Liver (tissue), 9 donors: ENCODE measurements around the gene MRAP2. TPM values are rescaled to one million over a fixed set of nuclear protein-coding genes. Genes with fewer than 3 reads are reported as not detected.

Source experiments
- DNase-seq: peaks from one replicate; pipeline ENCODE4 v3.0.0-alpha.2; 2017; ENCODE audit warnings: low spot score
- H3K27ac ChIP-seq, 2 donors: one replicate each; pipeline ENCODE4 v1.7.0; 2013; ENCODE audit warnings: inconsistent platforms in 2 of 2, low read length in 2 of 2, control low read depth in 1 of 2, low read depth in 1 of 2, mild to moderate bottlenecking in 1 of 2
- H3K27me3 ChIP-seq, 4 donors: one replicate each; pipeline versions ENCODE4 v1.6.1 to v1.7.0; 2013; ENCODE audit warnings: low read length in 3 of 4, inconsistent platforms in 1 of 4, mild to moderate bottlenecking in 1 of 4, moderate library complexity in 1 of 4; ENCODE audit not compliant: control insufficient read depth in 4 of 4, insufficient read depth in 4 of 4
- H3K36me3 ChIP-seq, 4 donors: one replicate each; pipeline versions ENCODE4 v1.6.1 to v1.7.0; 2013; ENCODE audit warnings: low read length in 3 of 4, mild to moderate bottlenecking in 3 of 4, low read depth in 1 of 4, moderate library complexity in 1 of 4; ENCODE audit not compliant: control insufficient read depth in 4 of 4, insufficient read depth in 3 of 4
- H3K4me1 ChIP-seq, 4 donors: one replicate each; pipeline versions ENCODE4 v1.6.1 to v1.7.0; 2013; ENCODE audit warnings: low read length in 3 of 4, mild to moderate bottlenecking in 3 of 4, moderate library complexity in 1 of 4; ENCODE audit not compliant: control insufficient read depth in 4 of 4, insufficient read depth in 4 of 4
- H3K4me3 ChIP-seq, 3 donors: one replicate each; pipeline versions ENCODE4 v1.6.1 to v1.7.0; 2013; ENCODE audit warnings: low read length in 3 of 3, control low read depth in 1 of 3, low read depth in 1 of 3, mild to moderate bottlenecking in 1 of 3
- H3K9ac ChIP-seq, 2 donors: one replicate each; pipeline ENCODE4 v1.7.0; 2013; ENCODE audit warnings: low read length in 2 of 2, mild to moderate bottlenecking in 2 of 2, moderate library complexity in 2 of 2, control low read depth in 1 of 2, low read depth in 1 of 2
- H3K9me3 ChIP-seq, 4 donors: one replicate each; pipeline versions ENCODE4 v1.6.1 to v1.7.0; 2013; ENCODE audit warnings: low read length in 3 of 4; ENCODE audit not compliant: control insufficient read depth in 4 of 4
- EGR1 ChIP-seq, 2 donors: IDR thresholded peaks; 2 replicates each; pipeline ENCODE4 v1.6.1; 2016 to 2018; ENCODE audit warnings: antibody characterized with exemption in 2 of 2, low read depth in 2 of 2
- FOXA1 ChIP-seq: IDR thresholded peaks from 2 replicates; pipeline ENCODE4 v1.6.1; 2016; ENCODE audit warnings: antibody characterized with exemption
- FOXA2 ChIP-seq: IDR thresholded peaks from 2 replicates; pipeline ENCODE4 v1.6.1; 2016; ENCODE audit warnings: antibody characterized with exemption
- GABPA ChIP-seq, 2 donors: IDR thresholded peaks in 1 of 2; conservative IDR thresholded peaks in 1 of 2; 2 replicates each; pipeline ENCODE4 v1.6.1; 2016; ENCODE audit warnings: antibody characterized with exemption in 2 of 2, mild to moderate bottlenecking in 1 of 2, moderate library complexity in 1 of 2
- HNF4A ChIP-seq, 2 donors: conservative IDR thresholded peaks; 2 replicates each; pipeline ENCODE4 v1.6.1; 2016; ENCODE audit warnings: antibody characterized with exemption in 2 of 2, mild to moderate bottlenecking in 2 of 2
- HNF4G ChIP-seq: IDR thresholded peaks from 2 replicates; pipeline ENCODE4 v1.6.1; 2016; ENCODE audit warnings: antibody characterized with exemption
- JUND ChIP-seq, 2 donors: IDR thresholded peaks; 2 replicates each; pipeline ENCODE4 v1.6.1; 2016; ENCODE audit warnings: antibody characterized with exemption in 2 of 2
- MAX ChIP-seq: IDR thresholded peaks from 2 replicates; pipeline ENCODE4 v1.6.1; 2016; ENCODE audit warnings: antibody characterized with exemption
- NR2F2 ChIP-seq: IDR thresholded peaks from 2 replicates; pipeline ENCODE4 v1.6.1; 2016; ENCODE audit warnings: antibody characterized with exemption
- RXRA ChIP-seq, 2 donors: IDR thresholded peaks; 2 replicates each; pipeline ENCODE4 v1.6.1; 2017 to 2018; ENCODE audit warnings: antibody characterized with exemption in 2 of 2, mild to moderate bottlenecking in 1 of 2
- SP1 ChIP-seq: IDR thresholded peaks from 2 replicates; pipeline ENCODE4 v1.6.1; 2018; ENCODE audit warnings: antibody characterized with exemption, mild to moderate bottlenecking
- TAF1 ChIP-seq: conservative IDR thresholded peaks from 2 replicates; pipeline ENCODE4 v1.6.1; 2016; ENCODE audit warnings: antibody characterized with exemption, mild to moderate bottlenecking
- polyA plus RNA-seq, 2 donors: library from polyadenylated mRNA; stranded (reverse) in 1 of 2; unstranded in 1 of 2; fragments of 200-250 nt in 1 of 2; fragments of >200 nt in 1 of 2; fragmentation: Nextera tagmentation in 1 of 2; extraction: Ambion mirVana in 1 of 2; gene quantifications; one replicate each; pipeline versions ENCODE4 v1.2.1 to v1.2.3, GENCODE V29; 2013 to 2015
- total RNA-seq, 2 donors: library from RNA; depleted of rRNA; stranded (reverse); fragments of >200 nt; gene quantifications; one replicate each; pipeline ENCODE4 v1.2.3, GENCODE V29; 2014
- TF ChIP-seq, protein P1 (sequence below): fragments of 150-350 bp; IDR thresholded peaks from 2 replicates; pipeline ENCODE4 v1.5.1; 2017; ENCODE audit warnings: improper control_type of control experiment, low read depth, low read length; ENCODE audit not compliant: missing input control
- TF ChIP-seq, protein P2 (sequence below): IDR thresholded peaks from 2 replicates; pipeline ENCODE4 v1.6.1; 2016; ENCODE audit warnings: antibody characterized with exemption
- TF ChIP-seq, protein P3 (sequence below): IDR thresholded peaks from 2 replicates; pipeline ENCODE4 v1.6.1; 2016; ENCODE audit warnings: antibody characterized with exemption, mild to moderate bottlenecking
- donor health status: healthy.
- donor health status: healthy.
- donor health status: healthy.
- donor health status: healthy.
- donor health status: healthy.

The MRAP2 gene
- total and polyA plus RNA-seq, 4 donors = 0.05 to 0.51 (median 0.08) TPM; not detected in 1

- H3K9me3 ChIP-seq = no peaks in the 10 kb centered on the region
- H3K27me3 ChIP-seq = no peaks in the 10 kb centered on the region
- H3K4me1 ChIP-seq = no peaks in the 10 kb centered on the region
- no peak for DNase-seq
- H3K36me3 ChIP-seq = no peaks in the 10 kb centered on the region
- no peak overlapping the region for H3K9ac ChIP-seq
- H3K4me3 ChIP-seq = no peak overlapping the region
- no peak overlapping the region for H3K27ac ChIP-seq
- TF ChIP-seq NR2F2 (no peak), GABPA (IDR thresholded peaks at IDR 0.05 in 1 of 2, conservative IDR thresholded peaks at IDR 0.05 in 1 of 2) (no peak), TAF1 (no peak), HNF4G (no peak), MAX (no peak), EGR1 (IDR thresholded peaks at IDR 0.05; ENCODE audit: low read depth in 2 of 2) (no peak), FOXA1 (no peak), HNF4A (conservative IDR thresholded peaks at IDR 0.05) (no peak), JUND (IDR thresholded peaks at IDR 0.05) (no peak)
- TF ChIP-seq, protein P1, sequence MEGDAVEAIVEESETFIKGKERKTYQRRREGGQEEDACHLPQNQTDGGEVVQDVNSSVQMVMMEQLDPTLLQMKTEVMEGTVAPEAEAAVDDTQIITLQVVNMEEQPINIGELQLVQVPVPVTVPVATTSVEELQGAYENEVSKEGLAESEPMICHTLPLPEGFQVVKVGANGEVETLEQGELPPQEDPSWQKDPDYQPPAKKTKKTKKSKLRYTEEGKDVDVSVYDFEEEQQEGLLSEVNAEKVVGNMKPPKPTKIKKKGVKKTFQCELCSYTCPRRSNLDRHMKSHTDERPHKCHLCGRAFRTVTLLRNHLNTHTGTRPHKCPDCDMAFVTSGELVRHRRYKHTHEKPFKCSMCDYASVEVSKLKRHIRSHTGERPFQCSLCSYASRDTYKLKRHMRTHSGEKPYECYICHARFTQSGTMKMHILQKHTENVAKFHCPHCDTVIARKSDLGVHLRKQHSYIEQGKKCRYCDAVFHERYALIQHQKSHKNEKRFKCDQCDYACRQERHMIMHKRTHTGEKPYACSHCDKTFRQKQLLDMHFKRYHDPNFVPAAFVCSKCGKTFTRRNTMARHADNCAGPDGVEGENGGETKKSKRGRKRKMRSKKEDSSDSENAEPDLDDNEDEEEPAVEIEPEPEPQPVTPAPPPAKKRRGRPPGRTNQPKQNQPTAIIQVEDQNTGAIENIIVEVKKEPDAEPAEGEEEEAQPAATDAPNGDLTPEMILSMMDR = no peak
Observed at GRCh38 chr6:83985715-83986114, 47.9 kb upstream of the MRAP2 start.

DNA sequence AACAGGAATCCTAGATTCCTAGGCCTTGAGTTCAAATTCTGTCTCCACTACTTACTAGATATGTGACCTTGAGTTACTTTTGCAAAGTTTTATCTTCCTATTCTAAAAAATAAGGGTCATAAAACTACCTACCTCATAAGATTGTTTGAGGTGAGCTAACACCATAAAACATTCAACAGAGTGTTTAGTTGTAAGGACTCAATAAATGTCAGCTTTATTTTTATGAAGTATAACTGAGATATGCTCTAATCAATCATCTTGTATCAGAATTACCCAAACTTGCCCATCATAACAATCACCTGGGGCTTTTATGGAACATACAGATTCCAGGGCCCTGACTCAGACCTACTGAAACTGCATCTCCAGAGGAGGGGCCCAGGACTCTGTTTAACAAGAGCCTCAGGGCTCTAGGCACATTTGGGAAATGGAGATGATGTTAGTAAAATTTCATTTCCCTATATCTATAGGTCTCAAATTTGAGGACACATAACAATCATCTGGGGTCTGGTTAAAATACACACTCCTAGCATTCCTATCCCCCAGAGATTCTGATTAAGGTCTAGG is 35.5 kb upstream of the MRAP2 start:
- H3K9me3 ChIP-seq = no peaks in the 10 kb centered on the region
- no peaks in the 10 kb centered on the region for H3K4me1 ChIP-seq
- H3K9ac ChIP-seq = no peak overlapping the region
- no peaks in the 10 kb centered on the region for H3K36me3 ChIP-seq
- H3K27me3 ChIP-seq = peaks cover 0 to 4% (median 0%) of the 10 kb centered on the region in 4 donors
- no peak overlapping the region for H3K27ac ChIP-seq
- H3K4me3 ChIP-seq = no peak overlapping the region
- no peak for DNase-seq
- TF ChIP-seq JUND (IDR thresholded peaks at IDR 0.05) = no peak
- TF ChIP-seq, protein P2, sequence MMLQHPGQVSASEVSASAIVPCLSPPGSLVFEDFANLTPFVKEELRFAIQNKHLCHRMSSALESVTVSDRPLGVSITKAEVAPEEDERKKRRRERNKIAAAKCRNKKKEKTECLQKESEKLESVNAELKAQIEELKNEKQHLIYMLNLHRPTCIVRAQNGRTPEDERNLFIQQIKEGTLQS = no peak
- TF ChIP-seq HNF4G = no peak
- TF ChIP-seq NR2F2 = no peak
- TF ChIP-seq, protein P3, sequence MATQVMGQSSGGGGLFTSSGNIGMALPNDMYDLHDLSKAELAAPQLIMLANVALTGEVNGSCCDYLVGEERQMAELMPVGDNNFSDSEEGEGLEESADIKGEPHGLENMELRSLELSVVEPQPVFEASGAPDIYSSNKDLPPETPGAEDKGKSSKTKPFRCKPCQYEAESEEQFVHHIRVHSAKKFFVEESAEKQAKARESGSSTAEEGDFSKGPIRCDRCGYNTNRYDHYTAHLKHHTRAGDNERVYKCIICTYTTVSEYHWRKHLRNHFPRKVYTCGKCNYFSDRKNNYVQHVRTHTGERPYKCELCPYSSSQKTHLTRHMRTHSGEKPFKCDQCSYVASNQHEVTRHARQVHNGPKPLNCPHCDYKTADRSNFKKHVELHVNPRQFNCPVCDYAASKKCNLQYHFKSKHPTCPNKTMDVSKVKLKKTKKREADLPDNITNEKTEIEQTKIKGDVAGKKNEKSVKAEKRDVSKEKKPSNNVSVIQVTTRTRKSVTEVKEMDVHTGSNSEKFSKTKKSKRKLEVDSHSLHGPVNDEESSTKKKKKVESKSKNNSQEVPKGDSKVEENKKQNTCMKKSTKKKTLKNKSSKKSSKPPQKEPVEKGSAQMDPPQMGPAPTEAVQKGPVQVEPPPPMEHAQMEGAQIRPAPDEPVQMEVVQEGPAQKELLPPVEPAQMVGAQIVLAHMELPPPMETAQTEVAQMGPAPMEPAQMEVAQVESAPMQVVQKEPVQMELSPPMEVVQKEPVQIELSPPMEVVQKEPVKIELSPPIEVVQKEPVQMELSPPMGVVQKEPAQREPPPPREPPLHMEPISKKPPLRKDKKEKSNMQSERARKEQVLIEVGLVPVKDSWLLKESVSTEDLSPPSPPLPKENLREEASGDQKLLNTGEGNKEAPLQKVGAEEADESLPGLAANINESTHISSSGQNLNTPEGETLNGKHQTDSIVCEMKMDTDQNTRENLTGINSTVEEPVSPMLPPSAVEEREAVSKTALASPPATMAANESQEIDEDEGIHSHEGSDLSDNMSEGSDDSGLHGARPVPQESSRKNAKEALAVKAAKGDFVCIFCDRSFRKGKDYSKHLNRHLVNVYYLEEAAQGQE = no peak
- no peak for TF ChIP-seq TAF1
- TF ChIP-seq EGR1 (IDR thresholded peaks at IDR 0.05; ENCODE audit: low read depth in 2 of 2) = no peak
- no peak for TF ChIP-seq SP1
- no peak for TF ChIP-seq FOXA2
- TF ChIP-seq RXRA (IDR thresholded peaks at IDR 0.05) = no peak
- TF ChIP-seq, protein P1 = no peak
- no peak for TF ChIP-seq FOXA1
